Coronary artery (tissue), 2 donors: Measurements from ENCODE around the gene RNU1-4.
"Not testable (repeated sequence)": the region's sequence is repeated elsewhere in the genome, so short reads cannot be mapped to it uniquely, and the experiment has no call there.

Source experiments
- DNase-seq: peaks from one replicate; pipeline ENCODE4 v3.0.0-alpha.2; 2017; ENCODE audit warnings: low spot score
- H3K27ac ChIP-seq, 2 donors: fragments of 200-600 bp; sonication (generic); one replicate each; pipeline ENCODE4 v1.5.1; 2016 to 2019
- H3K4me3 ChIP-seq: fragments of 200-600 bp; sonication (generic); 2 replicates; pipeline ENCODE4 v1.5.1; 2016; ENCODE audit warnings: mild to moderate bottlenecking, moderate library complexity

RNU1-4 gene

GRCh38 chr1:16764248-16764819 lies 24.0 kb downstream of the RNU1-4 start:
- not testable (repeated sequence) for H3K27ac ChIP-seq, H3K4me3 ChIP-seq
- peak; percentile 71 for DNase-seq

- peak overlapping the region in 1 of 2 donors; percentile 48 for H3K27ac ChIP-seq
- peak; percentile 72 for DNase-seq
- H3K4me3 ChIP-seq = peak overlapping the region; percentile 57
Measured at GRCh38 chr1:16764820-16765655, 24.7 kb downstream of the RNU1-4 start.

- Histone ChIP-seq H3K4me3 (peak overlapping the region; percentile 57), H3K27ac (peak overlapping the region in 1 of 2 donors; percentile 48)
- peak; percentile 76 for DNase-seq
Measured at GRCh38 chr1:16765731-16766605, 25.7 kb downstream of the RNU1-4 start.

GRCh38 chr1:16766689-16767256 lies 26.5 kb downstream of the RNU1-4 start:
- peak; percentile 62 for DNase-seq
- H3K27ac ChIP-seq, H3K4me3 ChIP-seq: not testable (repeated sequence)

- not testable (repeated sequence) for H3K4me3 ChIP-seq, H3K27ac ChIP-seq
- peak; percentile 56 for DNase-seq
Measured at GRCh38 chr1:16770139-16770759, 29.9 kb downstream of the RNU1-4 start.

- peak; percentile 43 for DNase-seq
- H3K4me3 ChIP-seq, H3K27ac ChIP-seq: not testable (repeated sequence)
Measured at GRCh38 chr1:16770896-16771446, 30.7 kb downstream of the RNU1-4 start.

DNA sequence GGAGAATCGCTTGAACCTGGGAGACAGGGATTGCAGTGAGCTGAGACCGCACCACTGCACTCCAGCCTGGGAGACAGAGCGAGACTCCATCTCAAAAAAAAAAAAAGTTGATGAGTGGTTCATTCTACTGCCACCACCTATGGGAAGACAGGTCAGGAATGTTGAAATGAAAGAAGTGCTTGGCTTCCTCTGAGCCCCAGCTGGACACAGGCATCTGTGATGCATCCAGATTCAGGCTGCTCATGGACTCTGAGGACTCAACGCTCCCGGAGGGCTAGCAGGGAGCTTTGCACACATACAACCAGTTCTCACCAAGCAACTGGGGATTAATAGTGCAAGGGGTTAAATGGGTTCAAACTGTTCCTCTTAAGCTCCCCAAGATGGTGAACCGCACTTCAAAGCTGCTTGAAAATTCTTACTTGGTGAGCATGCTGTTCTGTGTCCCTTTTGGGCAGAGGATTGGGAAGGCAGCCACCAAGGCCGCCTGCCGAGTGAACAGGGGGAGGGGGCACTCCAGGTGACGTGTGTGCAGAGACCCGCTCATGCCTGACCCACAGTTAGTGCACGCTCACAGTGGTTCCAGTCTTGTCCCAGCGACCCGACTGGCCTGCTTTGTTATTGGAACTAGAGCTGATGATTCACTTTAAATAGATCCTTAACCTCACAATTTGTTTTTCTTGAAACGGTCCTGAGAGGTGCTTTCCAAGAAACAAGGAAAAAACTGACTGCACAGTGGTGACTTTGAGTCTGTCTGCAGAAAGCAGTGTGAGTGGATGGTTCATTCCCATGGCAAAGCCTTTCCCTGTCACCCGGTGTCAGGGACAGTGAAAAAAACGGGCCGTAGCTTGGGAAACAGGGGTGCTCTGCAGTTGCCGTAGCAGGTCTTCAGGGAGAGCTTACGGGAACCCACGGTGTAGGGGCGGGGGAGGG lies 32.2 kb downstream of the RNU1-4 start:
- not testable (repeated sequence) for H3K27ac ChIP-seq
- DNase-seq = peak; percentile 82
- H3K4me3 ChIP-seq = peak overlapping the region; percentile 59

DNA sequence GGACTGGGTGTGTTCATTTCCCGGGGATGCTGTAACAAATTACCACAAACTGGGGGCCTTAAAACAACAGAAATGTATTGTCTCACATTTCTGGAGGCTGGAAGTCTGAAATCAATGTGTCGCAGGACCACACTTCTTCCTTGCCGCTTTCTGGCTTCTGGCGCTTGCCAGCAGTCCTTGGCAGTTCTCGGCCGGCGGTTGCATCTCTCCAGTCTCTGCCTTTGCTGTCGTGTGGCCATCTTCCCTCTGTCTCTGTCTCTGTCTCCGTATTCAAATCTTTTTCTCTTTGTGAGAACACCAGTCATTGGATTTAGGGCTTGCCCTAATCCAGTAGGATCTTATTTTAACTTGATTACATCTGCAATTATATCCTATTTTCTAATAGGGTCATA lies 32.9 kb downstream of the RNU1-4 start:
- not testable (repeated sequence) for H3K27ac ChIP-seq, H3K4me3 ChIP-seq, DNase-seq

- H3K27ac ChIP-seq, H3K4me3 ChIP-seq, DNase-seq: not testable (repeated sequence)
Measured at GRCh38 chr1:16773723-16774122, 33.4 kb downstream of the RNU1-4 start.

- DNase-seq = peak; percentile 26
- H3K27ac ChIP-seq, H3K4me3 ChIP-seq: not testable (repeated sequence)
Measured at GRCh38 chr1:16774773-16775172, 34.5 kb downstream of the RNU1-4 start.

- H3K27ac ChIP-seq, H3K4me3 ChIP-seq: not testable (repeated sequence)
- peak; percentile 31 for DNase-seq
Measured at GRCh38 chr1:16775290-16775689, 35.0 kb downstream of the RNU1-4 start.

DNA sequence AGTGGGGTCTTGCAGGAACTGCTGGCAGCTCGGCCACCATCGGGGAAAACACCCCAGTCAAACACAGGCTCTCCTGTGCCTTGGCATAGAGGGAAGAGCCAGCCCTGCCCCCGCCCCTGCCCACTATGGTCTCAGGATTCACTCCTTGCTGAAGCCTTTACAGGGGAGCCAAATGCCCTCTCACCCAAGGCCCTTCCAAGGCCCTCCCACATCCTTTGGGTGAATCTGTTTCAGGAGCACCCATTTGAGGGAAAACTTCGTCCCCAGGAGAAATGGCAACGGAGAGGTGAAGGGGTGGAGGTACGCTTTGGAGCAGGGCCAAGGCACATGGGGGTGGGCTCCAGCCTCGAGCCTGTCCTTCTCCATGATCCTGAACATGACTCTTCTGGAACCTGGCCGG lies 35.9 kb downstream of the RNU1-4 start:
- H3K27ac ChIP-seq, H3K4me3 ChIP-seq: not testable (repeated sequence)
- DNase-seq = peak; percentile 21

DNA sequence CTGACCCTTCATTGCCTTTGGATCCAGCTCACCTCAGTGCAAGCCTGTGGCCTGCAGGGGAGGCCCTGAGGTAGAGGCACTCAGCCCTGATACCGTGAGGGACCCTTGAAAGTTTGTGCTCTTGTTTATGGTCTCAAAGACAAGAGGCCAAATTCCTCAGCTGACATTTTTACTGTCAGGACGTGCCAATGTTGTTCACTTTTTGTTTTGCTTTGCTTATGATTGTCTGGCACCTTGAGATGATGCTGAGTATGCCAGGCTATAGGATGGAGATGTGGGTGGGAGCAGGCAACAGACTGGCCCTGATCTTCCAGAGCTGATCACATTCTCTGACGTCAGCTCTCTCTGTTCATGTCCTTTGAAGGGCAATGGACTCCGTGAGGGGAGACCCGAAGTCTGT lies 36.5 kb downstream of the RNU1-4 start:
- not testable (repeated sequence) for H3K4me3 ChIP-seq, H3K27ac ChIP-seq
- peak; percentile 21 for DNase-seq

- DNase-seq = peak; percentile 55
- H3K27ac ChIP-seq, H3K4me3 ChIP-seq: not testable (repeated sequence)
Measured at GRCh38 chr1:16777821-16778220, 37.5 kb downstream of the RNU1-4 start.

GRCh38 chr1:16779525-16779924 lies 39.2 kb downstream of the RNU1-4 start:
- H3K4me3 ChIP-seq = not testable (repeated sequence)

DNA sequence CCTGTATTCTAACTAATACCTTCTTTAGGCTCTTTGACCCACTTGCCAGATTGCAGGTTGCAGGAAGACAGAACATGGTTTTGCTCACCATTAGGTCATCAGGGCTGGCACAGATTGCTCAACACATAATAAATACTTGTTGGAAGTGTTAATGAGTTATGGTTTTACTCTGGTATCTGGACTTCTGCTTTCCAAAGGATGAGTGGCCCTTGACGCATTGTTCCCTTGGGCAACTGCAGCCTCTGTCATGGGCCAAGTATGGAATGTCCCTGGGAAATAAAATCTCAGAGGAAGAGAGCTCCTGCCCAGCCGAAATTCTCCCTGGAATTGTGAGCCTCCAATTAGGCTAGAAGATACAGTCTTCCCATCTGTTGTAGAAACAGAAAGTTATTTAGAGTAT lies 40.7 kb downstream of the RNU1-4 start:
- not testable (repeated sequence) for DNase-seq, H3K4me3 ChIP-seq, H3K27ac ChIP-seq

More at GRCh38 chr1:16779525-16779924, 39.2 kb downstream of the RNU1-4 start:
- DNase-seq = peak; percentile 50
- not testable (repeated sequence) for H3K27ac ChIP-seq

DNA sequence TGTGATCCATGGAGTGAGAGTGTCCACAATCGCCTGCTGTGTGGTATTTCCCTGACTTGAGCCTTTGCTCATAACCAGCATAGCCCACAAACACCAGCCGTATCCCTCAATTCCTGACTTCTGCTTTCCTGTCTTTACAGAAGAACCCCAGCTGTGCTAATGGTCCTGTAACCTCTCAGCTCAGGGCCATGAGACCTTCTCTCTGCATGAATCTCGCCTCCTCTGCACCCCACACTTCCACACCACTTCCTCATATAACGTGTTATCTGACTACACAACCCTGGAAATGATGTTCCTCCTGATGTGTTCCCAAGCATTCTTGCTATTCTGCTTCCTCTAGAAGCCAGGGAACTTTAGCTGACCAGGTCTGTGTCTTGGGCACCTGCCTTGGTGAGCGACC lies 41.3 kb downstream of the RNU1-4 start:
- not testable (repeated sequence) for H3K27ac ChIP-seq, H3K4me3 ChIP-seq

More for the DNA sequence above, 41.3 kb downstream of the RNU1-4 start:
- DNase-seq = peak; percentile 2
